HG02943 (cell line): ENCODE results near the gene SLMAP.

Experiments
- ATAC-seq: cut with Tn5 transposase; IDR thresholded peaks from one replicate; pipeline ENCODE4 v1.9.1; 2021; ENCODE audit warnings: mild to moderate bottlenecking, low read depth, moderate library complexity; ENCODE audit not compliant: unreplicated experiment

Gene SLMAP

DNA sequence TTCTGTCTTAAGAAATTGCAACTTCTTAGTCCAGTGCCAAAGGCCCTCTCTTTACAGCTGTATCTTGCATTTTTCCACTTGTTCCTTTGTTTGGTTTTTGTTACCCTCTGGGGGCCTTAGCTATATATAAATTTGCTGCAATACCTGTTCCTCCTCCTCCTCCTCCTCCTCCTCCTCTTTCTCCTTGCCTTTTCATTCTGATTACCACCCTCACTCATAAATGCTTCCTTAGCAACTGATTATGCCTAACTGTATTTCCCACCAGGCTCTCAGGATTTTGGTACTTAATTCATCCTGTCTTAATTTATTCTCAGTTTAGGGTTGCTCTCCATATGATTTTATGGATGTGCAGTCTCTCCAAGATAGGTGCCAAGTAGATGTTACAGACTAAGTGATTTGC, 65.7 kb downstream of the SLMAP start:
- ATAC-seq: no peak

DNA sequence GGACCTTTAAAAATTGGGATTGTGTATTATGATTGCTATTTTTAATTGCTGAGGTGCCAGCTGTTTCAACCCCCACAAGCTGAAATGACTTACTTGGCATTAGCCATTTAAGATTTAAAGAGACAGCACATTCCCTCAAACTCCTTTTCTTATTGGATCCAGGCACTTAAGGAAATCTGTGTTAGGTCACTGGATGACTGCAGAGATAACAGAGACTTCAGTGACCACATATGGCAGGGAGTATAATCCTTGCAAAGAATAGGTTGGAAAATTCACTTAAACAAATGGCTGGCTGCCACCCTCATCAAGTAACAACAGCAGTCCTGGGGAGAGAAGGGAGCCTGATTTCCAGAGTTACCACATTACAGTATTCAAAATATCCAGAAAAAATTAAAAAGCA, 66.6 kb downstream of the SLMAP start:
- ATAC-seq: no peak

DNA sequence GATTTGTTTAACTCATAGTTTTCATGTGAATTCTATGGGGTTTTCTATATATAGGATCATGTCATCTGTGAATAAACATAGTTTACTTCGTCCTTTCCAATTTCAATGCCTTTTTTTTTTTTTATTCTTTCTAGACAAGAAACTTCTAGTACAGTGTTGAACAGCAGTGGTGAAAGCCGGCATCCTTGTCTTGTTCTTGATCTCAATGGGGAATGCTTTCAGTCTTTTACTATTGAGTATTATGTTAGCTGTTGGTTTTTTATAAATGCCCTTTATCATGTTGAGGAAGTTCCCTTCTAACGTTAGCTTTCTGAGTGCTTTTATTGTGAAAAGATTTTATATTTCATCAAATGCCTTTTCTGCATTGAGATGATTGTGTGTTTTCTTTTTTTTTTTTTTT, 69.0 kb downstream of the SLMAP start:
- ATAC-seq: no peak

DNA sequence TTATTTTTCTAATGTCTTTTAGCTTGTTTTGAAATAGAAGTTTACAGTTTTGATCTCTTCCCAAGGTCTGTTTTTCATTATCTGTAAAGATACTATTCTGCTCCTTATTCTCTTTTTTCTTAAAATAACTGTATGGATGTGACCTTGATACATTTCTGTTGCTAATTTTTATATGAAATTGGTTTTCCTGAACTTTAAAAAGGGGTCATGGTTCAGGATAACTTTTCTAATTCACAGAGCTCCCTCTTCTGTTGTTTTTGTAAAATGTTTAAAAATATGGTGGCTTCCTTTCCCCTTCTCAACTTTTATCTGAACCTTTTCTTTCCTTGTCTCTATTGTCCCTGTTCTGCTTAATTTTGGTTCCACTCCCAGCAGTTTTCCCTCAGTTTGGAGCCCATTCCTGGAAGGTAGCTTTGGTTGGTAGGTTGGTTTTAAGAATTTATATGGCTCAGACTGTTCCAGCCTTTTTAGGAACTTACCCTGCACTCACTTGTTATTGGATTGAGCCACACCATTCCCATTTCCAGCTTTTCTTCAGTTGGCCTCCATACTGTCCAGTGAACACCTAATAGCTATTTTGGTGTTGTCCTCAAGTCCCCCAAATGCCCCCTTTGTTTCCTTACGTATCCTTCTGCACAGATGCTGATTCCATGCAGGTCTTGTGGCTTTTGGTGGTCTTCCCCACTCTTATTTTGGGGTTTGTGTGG, 70.3 kb downstream of the SLMAP start:
- no peak for ATAC-seq

DNA sequence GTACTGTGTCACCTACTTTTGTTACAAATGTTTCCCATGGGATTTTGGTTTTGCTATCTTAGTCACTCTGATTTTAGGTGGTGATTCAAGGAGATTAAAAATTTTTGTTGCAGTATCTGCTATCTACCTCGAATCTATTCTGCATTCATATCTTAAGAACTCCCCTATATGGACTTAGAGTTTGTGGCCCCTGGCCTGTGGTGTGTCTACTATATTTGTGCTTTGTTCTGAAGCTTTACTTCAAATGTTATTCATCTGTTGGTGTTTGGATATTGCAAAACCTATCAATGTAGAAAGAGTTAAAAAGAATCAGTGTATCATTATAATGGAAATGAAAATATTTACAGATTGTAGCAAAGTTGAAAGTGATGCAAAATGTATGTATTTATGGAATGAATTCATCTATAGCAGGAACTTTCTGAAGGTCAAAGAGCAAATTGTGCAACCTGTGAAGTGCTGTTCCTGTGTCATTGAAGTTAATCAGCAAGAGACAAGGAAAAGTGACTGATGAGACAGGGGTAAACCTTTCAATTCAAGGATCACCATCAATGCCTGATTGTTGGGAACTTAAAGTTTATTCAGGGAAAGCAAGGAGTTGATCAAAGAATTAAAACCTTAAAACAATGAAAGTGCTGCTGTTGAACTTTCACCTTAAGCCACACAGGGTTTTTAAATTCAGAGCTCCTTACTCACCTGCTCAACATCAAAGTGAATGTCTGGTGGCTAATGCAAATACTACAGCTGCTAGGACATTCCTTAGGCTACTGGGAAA, 71.0 kb downstream of the SLMAP start:
- ATAC-seq: no peak

DNA sequence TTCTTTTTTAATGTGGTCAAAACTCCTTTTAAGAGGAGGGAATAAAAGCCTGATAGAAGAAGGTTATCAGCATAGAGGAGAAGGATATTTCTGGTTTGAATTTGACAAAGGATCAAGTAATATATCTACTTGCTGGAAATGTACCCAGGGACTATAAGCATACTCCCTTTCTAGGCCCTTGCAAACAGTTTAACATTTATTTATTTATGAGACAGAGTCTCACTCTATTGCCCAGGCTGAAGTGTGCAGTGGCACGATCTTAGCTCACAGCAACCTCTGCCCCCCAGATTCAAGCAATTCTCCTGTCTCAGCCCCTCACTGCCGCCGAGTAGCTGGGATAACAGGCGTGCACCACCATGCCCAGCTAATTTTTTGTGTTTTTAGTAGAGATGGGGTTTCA, 71.6 kb downstream of the SLMAP start:
- no peak for ATAC-seq

DNA sequence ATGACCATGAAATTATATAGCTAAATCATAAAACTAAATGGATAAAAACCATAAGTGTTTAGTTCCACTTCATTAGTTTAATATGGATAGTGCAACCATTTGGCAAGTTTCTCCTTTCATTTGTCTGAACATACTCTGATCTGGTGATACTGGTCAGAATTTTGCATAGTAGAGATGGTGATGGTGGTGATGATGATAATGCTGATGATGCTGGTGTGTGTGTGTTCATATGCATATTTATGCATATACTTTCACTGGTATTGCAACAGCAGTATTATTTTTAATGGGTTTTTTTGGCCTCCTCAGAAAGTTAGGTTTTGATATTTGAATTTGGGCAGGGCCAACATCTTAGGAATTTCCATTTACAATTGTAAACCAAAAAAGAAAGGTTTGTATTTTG, 76.4 kb downstream of the SLMAP start:
- no peak for ATAC-seq

DNA sequence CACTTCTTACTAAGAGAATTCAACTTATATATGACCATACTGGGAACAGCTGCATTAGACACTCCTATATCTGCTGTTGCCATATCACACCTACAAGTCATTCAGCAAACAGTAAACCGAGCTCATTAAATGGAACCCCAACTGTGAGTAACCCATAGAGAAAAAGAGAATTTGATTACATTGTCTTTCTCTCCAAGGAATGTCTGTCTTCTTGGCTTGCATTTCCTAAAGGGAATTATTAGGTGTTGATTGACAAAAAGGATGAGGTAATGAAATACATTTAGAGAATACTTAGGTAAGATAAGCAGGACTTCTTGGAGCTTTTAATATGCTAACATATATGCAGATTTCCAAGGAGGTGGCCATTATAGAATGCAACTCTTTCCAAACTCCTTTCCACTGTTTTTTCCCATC, 76.8 kb downstream of the SLMAP start:
- no peak for ATAC-seq

DNA sequence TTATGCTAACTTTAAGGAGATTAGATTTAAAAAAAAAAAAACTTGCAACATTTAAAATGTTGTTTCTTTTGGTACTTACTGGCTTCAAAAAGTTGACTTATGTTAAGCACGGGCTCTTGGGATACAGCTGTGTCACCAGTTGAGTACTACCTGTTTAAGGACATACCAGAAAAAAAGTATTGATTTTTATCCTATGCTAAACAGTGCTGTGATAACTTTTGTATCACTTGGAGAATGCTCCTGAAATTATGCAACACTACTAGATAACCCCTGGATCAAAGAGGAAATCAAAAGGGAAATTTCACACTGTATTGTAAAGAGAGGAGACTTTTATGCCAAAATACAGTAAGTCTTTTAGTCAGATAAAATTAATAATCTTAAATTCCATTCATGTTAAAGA, 77.7 kb downstream of the SLMAP start:
- ATAC-seq: no peak

DNA sequence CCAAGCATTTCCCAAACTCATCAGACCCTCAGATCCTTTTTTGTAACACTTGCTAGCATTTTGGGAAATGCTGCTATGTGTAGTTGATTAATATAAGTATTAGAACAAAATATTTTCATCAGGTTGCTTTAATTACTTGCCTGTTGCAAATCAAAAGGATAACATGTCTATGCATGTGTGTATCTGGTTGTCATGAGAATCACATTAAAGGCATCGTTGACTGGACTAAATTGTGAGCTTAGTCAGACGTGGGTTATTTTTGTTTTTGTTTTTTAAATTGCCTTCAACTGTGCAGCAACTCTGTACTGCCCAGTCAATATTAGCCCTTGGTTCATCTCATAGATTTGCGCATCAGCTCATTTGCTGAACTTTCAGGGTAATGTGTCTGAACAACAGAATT, 81.6 kb downstream of the SLMAP start:
- no peak for ATAC-seq

DNA sequence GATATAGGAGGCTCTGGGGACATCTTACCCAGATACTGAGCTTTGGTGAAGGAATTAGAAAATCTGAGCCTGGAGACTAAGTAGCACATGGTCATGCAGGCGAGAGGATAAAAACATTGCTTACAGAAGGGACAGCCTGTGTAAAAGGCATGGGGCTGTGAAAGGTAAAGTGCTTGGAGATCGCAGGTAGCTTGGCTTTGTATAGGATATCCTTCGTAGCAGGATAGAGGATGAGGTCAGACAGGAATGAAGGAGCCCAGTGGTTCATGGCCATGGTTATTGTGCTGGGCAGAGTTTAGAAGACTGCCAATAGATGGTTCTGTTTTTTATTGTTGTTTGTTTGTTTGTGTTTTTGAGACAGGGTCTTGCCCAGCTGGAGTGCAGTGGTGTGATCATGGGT, 82.5 kb downstream of the SLMAP start:
- no peak for ATAC-seq

DNA sequence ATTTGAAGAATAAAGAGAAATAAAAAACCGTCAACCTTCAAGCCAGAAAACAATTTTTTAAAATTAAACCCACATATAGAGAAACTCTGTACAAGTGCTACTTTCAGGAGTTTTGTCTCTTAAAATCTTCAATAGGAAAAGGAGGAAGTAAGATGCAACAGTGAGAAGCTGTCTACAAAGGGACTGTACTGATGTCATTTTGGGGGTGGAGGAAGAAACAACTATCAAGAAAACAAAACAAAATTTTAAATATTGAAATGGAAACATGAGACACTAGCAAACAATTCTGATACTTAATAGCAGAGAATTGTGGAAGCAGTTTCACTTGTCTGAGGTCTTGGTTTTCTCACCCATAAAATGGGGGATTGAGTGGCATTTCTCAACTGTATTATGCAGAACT, 84.4 kb downstream of the SLMAP start:
- no peak for ATAC-seq

DNA sequence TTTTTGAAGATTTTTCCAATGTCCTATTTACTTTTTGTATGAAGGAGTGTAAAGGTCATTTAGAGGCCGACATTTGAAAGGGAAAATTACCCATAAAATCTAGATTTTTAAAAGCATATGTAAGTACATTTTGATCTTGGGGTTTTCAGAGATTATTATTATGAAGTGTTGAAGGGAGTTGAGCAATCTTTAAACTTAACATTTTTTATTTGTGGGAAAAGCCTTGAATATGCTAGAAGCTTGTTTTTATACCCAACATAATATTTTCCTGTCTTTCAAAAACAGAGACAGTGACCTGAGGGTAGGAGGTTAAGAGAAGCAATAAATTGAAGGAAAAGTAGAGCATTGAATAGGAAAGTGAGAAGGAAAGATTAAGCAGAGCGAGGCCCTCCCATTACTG, 85.7 kb downstream of the SLMAP start:
- no peak for ATAC-seq

DNA sequence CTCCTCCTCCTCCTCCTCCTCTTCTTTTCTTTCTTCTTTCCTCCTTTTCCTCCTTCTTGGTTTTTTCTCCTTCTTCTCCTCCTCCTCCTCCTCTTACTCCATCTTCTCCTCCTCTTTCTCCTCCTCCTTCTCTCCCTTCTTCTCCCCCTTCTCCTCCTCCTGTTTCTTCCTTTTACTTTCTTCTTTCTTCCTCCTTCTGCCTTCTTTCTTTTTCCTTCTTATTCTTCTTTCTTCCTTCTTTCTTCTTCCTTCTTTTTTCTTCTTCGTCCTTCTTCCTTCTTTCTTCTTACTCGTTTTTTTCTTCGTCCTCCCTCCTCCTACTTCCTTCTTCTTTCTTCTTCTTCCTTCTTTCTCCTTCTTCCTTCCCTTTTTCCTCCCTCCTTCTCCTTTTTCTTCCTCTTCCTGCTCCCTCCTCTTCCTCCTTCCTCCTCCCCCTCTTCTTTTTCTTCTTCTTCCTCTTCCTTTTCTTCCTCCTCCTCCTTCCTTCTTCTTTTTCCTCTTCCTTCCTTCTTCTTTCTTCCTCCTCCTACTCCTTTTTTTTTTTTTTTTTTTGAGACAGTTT, 92.1 kb downstream of the SLMAP start:
- ATAC-seq: no peak

DNA sequence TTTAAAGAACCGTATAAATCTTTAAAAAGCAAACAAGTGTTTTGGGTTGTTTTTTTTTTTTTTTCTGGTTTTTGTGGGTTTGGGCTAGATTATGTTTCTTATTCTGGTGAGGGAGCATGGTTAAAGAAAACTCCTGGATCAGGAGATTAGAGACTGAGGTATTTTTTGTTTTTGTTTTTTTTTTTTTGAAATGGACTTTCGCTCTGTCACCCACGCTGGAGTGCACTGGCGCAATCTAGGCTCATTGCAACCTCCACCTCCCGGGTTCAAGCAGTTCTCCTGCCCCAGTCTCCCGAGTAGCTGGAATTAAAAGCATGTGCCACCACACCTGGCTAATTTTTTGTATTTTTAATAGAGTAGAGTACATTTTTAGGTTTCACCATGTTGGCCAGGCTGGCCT, 95.2 kb downstream of the SLMAP start:
- ATAC-seq: no peak

DNA sequence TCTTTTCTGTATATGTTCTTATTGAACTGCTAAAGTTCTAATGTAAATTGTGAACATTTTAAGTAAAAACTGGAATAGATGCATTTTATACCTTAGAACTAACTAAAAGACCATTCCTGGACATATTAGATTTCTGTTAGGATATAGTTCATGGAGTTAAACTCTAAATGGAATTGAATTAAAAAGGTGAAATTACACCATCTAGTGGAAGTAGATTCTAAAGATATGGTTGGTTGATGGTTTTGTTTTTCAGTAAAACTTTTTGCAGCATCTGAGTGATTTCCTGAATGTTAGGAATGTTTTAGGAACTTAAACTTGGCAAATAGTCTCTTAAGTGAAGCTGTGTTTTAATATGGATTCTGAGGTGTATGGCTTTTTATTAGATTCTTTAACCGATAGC, 96.8 kb downstream of the SLMAP start:
- no peak for ATAC-seq

DNA sequence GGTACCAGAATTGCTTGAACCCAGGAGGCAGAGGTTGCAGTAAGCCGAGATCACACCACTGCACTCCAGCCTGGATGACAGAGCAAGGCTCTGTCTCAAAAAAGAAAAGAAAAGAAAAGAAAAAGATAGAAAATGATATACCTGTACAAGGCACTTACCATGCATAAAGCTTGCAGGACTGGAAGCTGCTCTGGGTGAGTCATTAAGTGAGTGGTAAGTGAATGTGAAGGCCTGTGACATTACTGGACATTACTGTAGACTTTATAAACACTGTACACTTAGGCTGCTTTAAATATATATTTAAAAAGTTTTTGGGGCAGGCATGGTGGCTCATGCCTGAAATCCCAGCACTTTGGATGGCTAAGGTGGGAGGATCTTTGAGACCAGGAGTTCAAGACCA, 99.2 kb downstream of the SLMAP start:
- no peak for ATAC-seq

DNA sequence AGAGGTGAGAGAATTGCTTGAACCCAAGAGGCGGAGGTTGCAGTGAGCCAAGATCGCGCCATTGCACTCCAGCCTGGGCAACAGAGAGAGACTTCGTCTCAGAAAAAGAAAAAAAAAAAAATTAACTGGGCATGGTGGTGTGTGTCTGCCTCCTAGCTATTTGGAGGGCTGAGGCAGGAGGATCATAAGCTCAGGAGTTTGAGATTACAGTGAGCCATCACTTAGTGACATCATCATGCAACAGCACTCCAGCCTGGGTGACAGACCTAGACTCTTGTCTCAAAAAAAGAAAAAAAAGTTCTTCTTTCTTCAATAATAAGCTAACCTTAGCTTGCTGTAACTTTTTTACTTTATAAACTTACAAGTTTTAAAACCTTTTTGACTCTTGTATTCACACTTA, 99.8 kb downstream of the SLMAP start:
- no peak for ATAC-seq

DNA sequence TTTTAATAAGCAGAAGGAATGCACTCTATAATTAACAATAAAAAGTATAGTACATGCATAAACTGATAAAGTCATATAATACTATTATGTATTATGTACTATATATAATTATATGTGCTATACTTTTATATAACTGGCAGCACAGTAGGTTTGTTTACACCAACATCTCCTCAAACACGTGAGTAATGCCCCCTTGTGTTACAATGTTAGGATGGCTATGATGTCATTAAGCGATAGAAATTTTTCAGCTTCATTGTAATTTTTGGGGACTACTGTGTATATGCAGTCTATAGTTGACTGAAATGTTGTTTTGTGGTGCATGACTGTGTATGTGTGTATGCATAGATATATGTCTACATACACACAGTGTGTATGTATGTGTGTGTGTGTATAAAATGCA, 100.6 kb downstream of the SLMAP start:
- ATAC-seq: no peak

DNA sequence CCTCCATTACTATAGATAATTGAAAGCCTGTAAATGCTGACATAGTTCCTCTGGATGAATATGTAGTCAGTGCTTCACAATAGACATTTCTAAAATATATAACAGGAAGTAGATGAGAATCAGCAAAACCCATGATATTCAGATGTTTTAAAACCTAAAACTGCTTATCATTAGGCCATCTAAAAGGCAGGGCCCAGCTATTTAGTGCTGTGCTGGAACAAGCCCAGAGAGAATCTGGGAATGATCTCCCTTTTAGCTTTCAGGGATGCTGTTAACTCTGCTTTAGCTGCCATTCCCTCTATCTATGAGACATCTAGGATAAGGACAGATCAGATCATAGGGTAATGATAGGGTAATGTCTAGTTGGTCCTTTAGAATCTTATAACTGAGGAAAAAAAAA, 106.8 kb downstream of the SLMAP start:
- no peak for ATAC-seq

DNA sequence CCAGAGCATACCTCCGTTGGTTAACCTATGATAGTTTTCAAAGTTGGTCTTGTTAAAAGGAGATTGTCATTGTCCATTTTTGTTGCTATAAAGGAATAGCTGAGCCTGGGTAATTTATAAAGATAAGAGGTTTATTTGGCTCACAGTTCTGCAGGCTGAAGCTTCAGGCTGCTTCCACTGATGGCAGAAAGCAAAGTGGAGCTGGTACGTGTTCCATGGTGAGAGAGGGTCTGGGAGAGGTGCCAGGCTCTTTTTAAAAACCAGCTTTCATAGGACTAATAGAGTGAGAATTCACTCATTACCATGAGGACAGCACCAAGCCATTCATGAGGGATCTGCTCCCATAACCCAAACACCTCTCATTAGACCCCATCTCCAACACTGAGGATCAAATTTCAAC, 107.3 kb downstream of the SLMAP start:
- no peak for ATAC-seq

DNA sequence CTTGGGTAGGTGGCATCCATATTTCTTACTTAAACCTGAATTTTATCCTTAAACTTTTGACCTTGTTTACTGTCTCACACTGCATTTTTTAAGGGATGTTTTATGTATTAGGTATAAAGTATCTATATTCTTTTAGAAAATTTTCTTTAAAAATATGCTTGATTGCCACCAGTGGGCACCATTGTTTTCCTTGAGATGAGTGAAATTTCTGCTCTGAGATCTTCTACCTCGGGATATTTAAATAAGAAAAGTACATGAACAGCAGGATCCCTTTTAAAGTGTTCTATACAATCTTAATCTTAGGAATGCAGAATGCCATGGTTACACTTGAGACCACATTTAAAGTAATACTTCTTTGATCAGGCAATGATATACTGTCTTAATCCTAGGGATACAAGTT, 108.7 kb downstream of the SLMAP start:
- no peak for ATAC-seq
